PC-3 (cell line): ENCODE measurements around the gene USH2A. TPM values are rescaled to one million over a fixed set of nuclear protein-coding genes. Genes with fewer than 3 reads are reported as not detected.

Experiments
- ATAC-seq: fragments of 200-7000 bp; cut with Tn5 transposase; 2 replicates; pipeline ENCODE4 v1.9.1; 2020; ENCODE audit warnings: mild to moderate bottlenecking, moderate library complexity
- BruUV-seq: library from RNA; stranded (reverse); fragments of 400-500 nt; replicated peaks from 2 replicates; lab custom pipeline; 2021; lab: Mats Ljungman, UMichigan
- CTCF ChIA-PET: fragments of 300-600 bp; sonication (Branson Sonifier 250); formaldehyde crosslinking; loops from one replicate; lab custom pipeline; 2022; ENCODE audit warnings: antibody characterized with exemption; lab: Charles Lee
- POLR2A ChIA-PET: fragments of 300-600 bp; sonication (Branson Sonifier 250); formaldehyde crosslinking; loops from one replicate; lab custom pipeline; 2022; ENCODE audit warnings: antibody characterized with exemption; ENCODE audit not compliant: unreplicated experiment; lab: Charles Lee
- DNase-seq: peaks from one replicate; pipeline ENCODE4 v3.0.0-alpha.2; 2015
- H2AFZ ChIP-seq: fragments of 300-600 bp; sonication (generic); 2 replicates; pipeline ENCODE4 v1.6.0; 2016; ENCODE audit warnings: antibody characterized with exemption, low read length
- H3F3A ChIP-seq: fragments of 300-600 bp; sonication (generic); one replicate; pipeline ENCODE4 v1.6.0; 2017; ENCODE audit warnings: antibody characterized with exemption, low read length, control low read depth, mild to moderate bottlenecking; ENCODE audit not compliant: unreplicated experiment
- H3K27ac ChIP-seq: fragments of 300-600 bp; sonication (generic); 2 replicates; pipeline ENCODE4 v1.5.1; 2016; ENCODE audit warnings: mild to moderate bottlenecking, low read length
- H3K27me3 ChIP-seq: fragments of 300-600 bp; sonication (generic); 2 replicates; pipeline ENCODE4 v1.6.1; 2016; ENCODE audit warnings: low read length, mixed read lengths
- H3K36me3 ChIP-seq: fragments of 300-600 bp; sonication (generic); 2 replicates; pipeline ENCODE4 v1.6.1; 2016; ENCODE audit warnings: low read depth, mixed run types, low read length, mixed read lengths
- H3K4me1 ChIP-seq: fragments of 300-600 bp; sonication (generic); 2 replicates; pipeline ENCODE4 v1.5.1; 2016; ENCODE audit warnings: low read length; ENCODE audit not compliant: insufficient read depth
- H3K4me2 ChIP-seq: fragments of 300-600 bp; sonication (generic); 2 replicates; pipeline ENCODE4 v1.6.0; 2016; ENCODE audit warnings: low read length
- H3K4me3 ChIP-seq: fragments of 300-600 bp; sonication (generic); 2 replicates; pipeline ENCODE4 v1.5.1; 2016; ENCODE audit warnings: mild to moderate bottlenecking, low read length, mixed read lengths
- H3K79me2 ChIP-seq: fragments of 300-600 bp; sonication (generic); 2 replicates; pipeline ENCODE4 v1.6.1; 2017; ENCODE audit warnings: low read length, mixed read lengths
- H3K9ac ChIP-seq: fragments of 300-600 bp; sonication (generic); 2 replicates; pipeline ENCODE4 v1.6.0; 2016; ENCODE audit warnings: mild to moderate bottlenecking, low read length
- H3K9me2 ChIP-seq: fragments of 300-600 bp; sonication (generic); replicated peaks from 2 replicates; pipeline ENCODE4 v1.6.1; 2016; ENCODE audit warnings: mixed run types, low read length, mixed read lengths
- H3K9me3 ChIP-seq: fragments of 300-600 bp; sonication (generic); 2 replicates; pipeline ENCODE4 v1.6.1; 2016; ENCODE audit warnings: low read length, mixed read lengths
- H4K20me1 ChIP-seq: fragments of 300-600 bp; sonication (generic); 2 replicates; pipeline ENCODE4 v1.6.1; 2016; ENCODE audit warnings: low read length, mixed read lengths
- EZH2 ChIP-seq: fragments of 300-600 bp; sonication (generic); IDR thresholded peaks from one replicate; pipeline ENCODE4 v1.6.1; 2017; ENCODE audit warnings: antibody characterized with exemption, mild to moderate bottlenecking, low read length; ENCODE audit not compliant: unreplicated experiment
- EZH2phosphoT487 ChIP-seq: fragments of 300-600 bp; sonication (generic); IDR thresholded peaks from 2 replicates; pipeline ENCODE4 v1.6.1; 2018; ENCODE audit warnings: mild to moderate bottlenecking, antibody characterized with exemption, low read length, borderline replicate concordance
- intact Hi-C: fragments of 100-400 bp; cut with micrococcal nuclease; formaldehyde crosslinking; loops from 2 replicates; pipeline ENCODE4 v1.9.0; 2023
- total RNA-seq: library from RNA; depleted of rRNA; stranded (reverse); fragments of >200 nt; gene quantifications from 2 replicates; pipeline ENCODE4 v1.2.3, GENCODE V29; 2014
- TF ChIP-seq, protein P1 (sequence below): fragments of 300-600 bp; sonication (generic); conservative IDR thresholded peaks from 2 replicates; pipeline ENCODE4 v1.5.1; 2017; ENCODE audit warnings: antibody characterized with exemption, low read depth, mild to moderate bottlenecking, low read length

USH2A gene
- total RNA-seq, 1 experiment from 2014 or later, result not detected

DNA sequence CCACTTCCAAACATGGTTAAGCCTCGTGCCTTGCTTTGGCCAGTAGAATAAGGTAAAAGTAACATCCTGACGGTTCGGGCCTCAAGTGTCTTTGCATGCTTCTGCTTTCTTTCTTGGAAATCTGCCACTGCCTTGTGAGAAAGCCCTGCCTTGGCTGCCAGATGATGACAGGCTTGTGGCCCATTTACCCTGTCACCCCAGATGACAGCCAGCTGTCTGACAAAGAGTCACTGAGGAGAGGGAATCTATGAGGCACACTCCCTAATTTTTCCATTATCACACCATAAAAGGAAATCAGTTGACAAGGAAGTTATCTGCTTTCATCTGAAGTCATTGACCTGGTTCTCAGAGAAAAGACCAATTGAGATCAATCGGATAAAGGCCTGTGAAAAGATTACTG is 199.8 kb downstream of the USH2A start:
- ATAC-seq (no peak), DNase-seq (no peak)
- no TSS peak for BruUV-seq
- H3K27me3 ChIP-seq, result peaks cover 6% of the 10 kb centered on the region; the same call in 1 of the 2 replicates
- H3K9me3 ChIP-seq, result no peaks in the 10 kb centered on the region
- H3K4me3 ChIP-seq, result no peak overlapping the region
- no peak overlapping the region for H3K27ac ChIP-seq
- no peaks in the 10 kb centered on the region for H3K79me2 ChIP-seq
- ChIA-PET POLR2A (no interaction called here), CTCF (interaction anchor here (0.6 to 0.7 kb wide), 2 partner anchors 8 to 1304 kb away, joined by 5 to 7 read pairs; no protein-coding TSS in a partner anchor)
- H3K4me1 ChIP-seq, result peaks cover 13% of the 10 kb centered on the region
- H3K9me2 ChIP-seq, result peaks cover 4% of the 10 kb centered on the region; the same call in 1 of the 2 replicates
- TF ChIP-seq EZH2phosphoT487 (no peak), EZH2 (no peak)
- TF ChIP-seq, protein P1, sequence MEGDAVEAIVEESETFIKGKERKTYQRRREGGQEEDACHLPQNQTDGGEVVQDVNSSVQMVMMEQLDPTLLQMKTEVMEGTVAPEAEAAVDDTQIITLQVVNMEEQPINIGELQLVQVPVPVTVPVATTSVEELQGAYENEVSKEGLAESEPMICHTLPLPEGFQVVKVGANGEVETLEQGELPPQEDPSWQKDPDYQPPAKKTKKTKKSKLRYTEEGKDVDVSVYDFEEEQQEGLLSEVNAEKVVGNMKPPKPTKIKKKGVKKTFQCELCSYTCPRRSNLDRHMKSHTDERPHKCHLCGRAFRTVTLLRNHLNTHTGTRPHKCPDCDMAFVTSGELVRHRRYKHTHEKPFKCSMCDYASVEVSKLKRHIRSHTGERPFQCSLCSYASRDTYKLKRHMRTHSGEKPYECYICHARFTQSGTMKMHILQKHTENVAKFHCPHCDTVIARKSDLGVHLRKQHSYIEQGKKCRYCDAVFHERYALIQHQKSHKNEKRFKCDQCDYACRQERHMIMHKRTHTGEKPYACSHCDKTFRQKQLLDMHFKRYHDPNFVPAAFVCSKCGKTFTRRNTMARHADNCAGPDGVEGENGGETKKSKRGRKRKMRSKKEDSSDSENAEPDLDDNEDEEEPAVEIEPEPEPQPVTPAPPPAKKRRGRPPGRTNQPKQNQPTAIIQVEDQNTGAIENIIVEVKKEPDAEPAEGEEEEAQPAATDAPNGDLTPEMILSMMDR, result no peak
- no peak overlapping the region for H3K4me2 ChIP-seq
- no peaks in the 10 kb centered on the region for H4K20me1 ChIP-seq
- intact Hi-C loops, result loop anchor here (5.0 kb wide), 2 partner anchors 239 to 504 kb away; no protein-coding TSS in a partner anchor
- H2AFZ ChIP-seq, result no peak overlapping the region
- no peaks in the 10 kb centered on the region for H3F3A ChIP-seq
- no peak overlapping the region for H3K9ac ChIP-seq
- no peaks in the 10 kb centered on the region for H3K36me3 ChIP-seq

DNA sequence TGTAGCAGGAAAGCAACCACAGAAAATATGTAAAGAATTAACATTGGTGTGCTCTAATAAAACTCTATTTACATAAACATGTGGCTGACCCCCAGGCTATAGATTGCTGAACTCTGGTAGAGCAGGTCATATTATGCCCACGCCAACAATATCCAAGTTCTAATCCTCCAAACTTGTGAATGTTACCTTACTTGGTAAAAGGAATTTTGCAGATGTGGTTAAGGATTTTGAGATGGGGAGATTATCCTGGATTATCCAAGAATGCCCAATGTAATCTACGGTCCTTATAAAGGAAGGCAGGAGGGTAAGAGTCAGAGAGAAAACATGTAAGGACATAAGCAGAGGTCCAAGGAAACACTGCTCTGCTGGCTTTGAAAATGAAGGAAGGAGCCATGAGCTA is 201.0 kb downstream of the USH2A start:
- Histone ChIP-seq H4K20me1 (no peaks in the 10 kb centered on the region), H3K27me3 (peaks cover 12% of the 10 kb centered on the region; the same call in 1 of the 2 replicates), H3K79me2 (no peaks in the 10 kb centered on the region), H3K27ac (no peak overlapping the region), H3K9ac (no peak overlapping the region), H3F3A (no peaks in the 10 kb centered on the region), H3K9me2 (peaks cover 4% of the 10 kb centered on the region; the same call in 1 of the 2 replicates), H3K4me3 (no peak overlapping the region), H2AFZ (no peak overlapping the region), H3K4me1 (peaks cover 13% of the 10 kb centered on the region), H3K36me3 (no peaks in the 10 kb centered on the region), H3K9me3 (no peaks in the 10 kb centered on the region), H3K4me2 (no peak overlapping the region)
- CTCF ChIA-PET, result interaction anchor here (0.6 to 1.7 kb wide), 4 partner anchors 18 to 221 kb away, joined by 3 to 4 read pairs (median 4); no protein-coding TSS in a partner anchor
- ATAC-seq (no peak), DNase-seq (no peak)
- BruUV-seq, result no TSS peak
- TF ChIP-seq EZH2phosphoT487 (no peak), EZH2 (no peak)
- TF ChIP-seq, protein P1, result no peak
- POLR2A ChIA-PET, result no interaction called here
- intact Hi-C loops, result loop anchor here (5.0 kb wide), 2 partner anchors 240 to 505 kb away; no protein-coding TSS in a partner anchor

DNA sequence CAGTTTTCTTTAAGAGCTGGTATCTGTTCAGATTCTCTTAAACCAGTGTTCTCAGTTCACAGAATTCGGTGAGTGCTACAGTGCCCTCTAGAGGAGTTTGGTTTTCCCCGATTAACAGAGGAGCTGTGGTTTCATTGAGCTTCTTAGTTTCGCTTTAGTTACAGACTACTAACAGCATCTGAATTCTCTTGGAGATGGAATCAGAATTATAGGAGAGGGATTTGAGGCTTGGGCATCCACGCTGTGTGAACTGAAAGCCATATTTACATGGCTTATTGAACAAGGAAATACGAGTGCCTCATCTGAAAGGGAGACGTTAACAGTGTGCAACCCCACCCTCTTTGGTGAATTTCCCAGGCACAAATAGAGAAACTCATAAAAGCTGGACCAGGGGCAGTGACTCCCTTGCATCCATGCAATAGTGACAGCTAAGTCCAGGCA is 202.0 kb downstream of the USH2A start:
- no peak overlapping the region for H3K27ac ChIP-seq
- H3K4me3 ChIP-seq, result peak overlapping the region; percentile 68
- intact Hi-C loops, result loop anchor here (1.0 to 5.0 kb wide), 10 partner anchors 17 to 506 kb away; no protein-coding TSS in a partner anchor
- DNase-seq, result peak; percentile 96
- H3K79me2 ChIP-seq, result no peaks in the 10 kb centered on the region
- TF ChIP-seq, protein P1, result peak; percentile 99
- TF ChIP-seq EZH2phosphoT487, result no peak
- peaks cover 13% of the 10 kb centered on the region for H3K4me1 ChIP-seq
- ChIA-PET CTCF (interaction anchor here (0.5 to 1.7 kb wide), 39 partner anchors 8 to 1814 kb away, joined by 3 to 16 read pairs (median 4); no protein-coding TSS in a partner anchor), POLR2A (interaction anchor here (0.5 to 0.7 kb wide), 4 partner anchors 17 to 206 kb away, joined by 3 to 4 read pairs (median 3); no protein-coding TSS in a partner anchor)
- H3K9ac ChIP-seq, result no peak overlapping the region
- H3K9me2 ChIP-seq, result peaks cover 4% of the 10 kb centered on the region; the same call in 1 of the 2 replicates
- H3F3A ChIP-seq, result no peaks in the 10 kb centered on the region
- H3K27me3 ChIP-seq, result peaks cover 12% of the 10 kb centered on the region; the same call in 1 of the 2 replicates
- no peaks in the 10 kb centered on the region for H4K20me1 ChIP-seq
- no peaks in the 10 kb centered on the region for H3K9me3 ChIP-seq
- no peaks in the 10 kb centered on the region for H3K36me3 ChIP-seq
- peak overlapping the region; percentile 72 for H2AFZ ChIP-seq
- peak; percentile 89 for ATAC-seq
- H3K4me2 ChIP-seq, result peak overlapping the region; percentile 77
- no TSS peak for BruUV-seq
